Stimulated activated CD8-positive, alpha-beta memory T cell treated with anti-CD3 and anti-CD28 coated beads, Interleukin-4, amount 100 ng/mL, for 1 hour (primary cell): ENCODE measurements around the gene CDC25C.
"Not testable (repeated sequence)": the region's sequence is repeated elsewhere in the genome, so short reads cannot be mapped to it uniquely, and the experiment has no call there.

ENCODE experiments used
- DNase-seq, 2 donors: peaks; one replicate each; pipeline ENCODE4 v3.0.0-alpha.2; 2020; ENCODE audit warnings: low read depth in 2 of 2, low spot score in 1 of 2

The CDC25C gene

DNA sequence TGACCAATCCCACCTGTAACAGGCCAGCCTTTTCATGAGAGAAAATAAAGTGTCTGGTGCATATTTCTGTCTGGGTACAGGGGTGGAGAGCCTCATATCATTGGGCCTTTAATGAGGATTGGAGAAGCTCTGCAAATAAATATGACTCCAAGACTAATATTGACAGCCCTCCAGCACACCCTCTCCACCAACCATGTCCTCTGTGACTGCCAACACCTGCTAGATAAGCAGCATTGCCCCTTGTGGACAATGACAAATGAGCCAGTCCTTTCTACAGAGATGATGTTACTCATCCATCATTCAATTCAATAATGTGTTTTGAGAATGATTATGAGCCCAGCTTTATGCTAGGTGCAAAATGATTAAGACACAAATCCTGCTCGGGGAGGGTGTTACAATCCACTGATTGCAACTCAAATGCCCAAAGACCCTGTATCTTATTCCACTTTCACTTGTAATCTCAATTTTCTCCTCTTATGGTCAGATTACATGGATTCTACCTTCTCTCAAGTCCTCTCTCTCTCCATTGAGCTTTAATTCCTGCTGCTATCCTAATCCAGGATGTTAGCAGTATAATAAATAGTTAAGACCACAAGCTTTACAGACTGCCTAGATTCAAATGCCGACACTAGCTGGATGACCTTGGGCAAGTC lies 55.1 kb downstream of the CDC25C start:
- DNase-seq: no peak

DNA sequence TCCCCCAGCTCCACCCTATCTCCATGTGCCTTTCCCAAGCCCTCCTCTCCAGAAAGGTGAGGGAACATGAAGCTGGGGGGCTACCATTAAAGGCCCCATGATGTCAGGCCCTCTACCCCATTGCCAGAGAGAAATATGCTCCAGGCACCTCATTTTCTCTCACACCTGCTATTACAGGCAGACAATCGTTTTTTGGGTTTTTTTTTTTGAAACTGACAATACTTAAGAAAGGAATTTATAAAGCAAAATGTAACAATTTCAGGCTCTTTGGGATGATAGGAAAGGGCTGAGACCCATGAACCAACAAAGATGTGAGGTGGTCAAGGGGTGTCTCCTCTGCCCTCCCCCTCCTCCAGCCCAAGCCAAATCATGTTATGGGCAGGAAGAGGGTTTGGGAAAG lies 55.7 kb downstream of the CDC25C start:
- DNase-seq: no peak

DNA sequence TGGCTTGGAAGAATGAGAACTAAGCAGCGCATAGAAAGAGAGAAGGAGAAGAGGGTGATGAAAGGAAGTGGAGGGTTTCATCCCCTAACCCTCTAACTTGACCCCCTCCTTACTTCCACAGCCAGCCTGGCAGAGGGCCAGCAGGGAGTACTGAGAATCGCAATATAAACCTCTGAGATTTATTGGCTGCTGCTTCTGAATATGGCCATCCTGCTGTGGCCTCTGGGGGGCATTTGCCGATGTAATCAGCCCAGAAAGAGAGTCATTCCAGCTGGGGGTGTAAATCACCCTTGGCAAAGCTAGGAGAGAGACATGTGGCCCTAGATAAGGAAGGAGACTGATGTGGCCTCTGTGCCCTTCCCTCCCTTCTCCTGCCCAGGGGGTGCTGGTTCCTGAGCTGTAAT lies 56.2 kb downstream of the CDC25C start:
- DNase-seq: no peak

GRCh38 chr5:138274189-138274853 lies 57.3 kb downstream of the CDC25C start, which contains the start of gene GFRA3:
Gene GFRA3 (minus strand): TSS chr5:138274621. CDS start chr5:138274424, 197 bp downstream.
- DNase-seq: no peak

GRCh38 chr5:138273834-138274188 lies 57.8 kb downstream of the CDC25C start:
- DNase-seq: no peak

- DNase-seq: no peak
These were observed 58.9 kb downstream of the CDC25C start for GRCh38 chr5:138272681-138273080.

DNA sequence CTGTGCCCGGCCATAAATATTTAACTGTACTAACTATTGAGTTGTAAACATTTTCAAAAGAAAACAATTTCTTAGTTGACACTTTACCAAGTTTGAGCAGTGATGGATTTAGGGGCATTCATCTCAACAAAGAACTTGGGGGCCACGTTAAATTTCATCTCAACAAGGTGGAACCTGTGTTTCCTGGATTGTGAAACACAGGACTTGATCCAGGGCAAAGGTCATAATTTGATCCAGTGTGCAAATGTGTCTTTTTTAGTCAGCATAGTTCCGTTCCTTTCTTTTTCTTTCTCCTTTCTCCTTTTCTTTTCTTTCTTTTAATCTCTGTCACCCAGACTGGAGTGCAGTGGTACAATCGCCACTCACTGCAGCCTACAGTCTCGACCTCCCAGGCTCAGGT lies 60.3 kb downstream of the CDC25C start:
- DNase-seq: no peak

- DNase-seq: no peak
These were observed 67.4 kb downstream of the CDC25C start for GRCh38 chr5:138264183-138264582.

DNA sequence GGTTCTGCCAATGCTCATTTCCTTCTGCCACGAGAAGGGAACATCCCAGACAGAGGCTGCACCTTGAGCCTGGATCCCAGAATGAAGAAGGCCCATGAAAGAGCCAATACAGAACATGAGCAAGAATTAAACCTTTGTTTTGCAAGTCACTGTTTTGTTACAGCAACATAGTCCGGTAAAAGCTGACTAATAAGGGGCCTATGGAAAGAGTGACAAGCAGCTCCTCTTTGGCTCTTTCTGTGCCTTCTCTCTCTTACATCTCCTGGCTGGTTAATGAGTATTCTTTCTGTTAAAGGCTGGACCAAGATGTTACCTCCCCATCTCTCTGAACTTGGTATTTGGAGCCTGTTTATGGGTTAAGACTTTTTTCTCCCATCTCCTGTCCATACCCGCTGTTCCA lies 68.0 kb downstream of the CDC25C start:
- no peak for DNase-seq

GRCh38 chr5:138258704-138259292 lies 72.8 kb downstream of the CDC25C start:
- no peak for DNase-seq

- DNase-seq: no peak
These were observed 74.0 kb downstream of the CDC25C start for GRCh38 chr5:138257583-138257982.

GRCh38 chr5:138252944-138253343 lies 78.7 kb downstream of the CDC25C start:
- no peak for DNase-seq

DNA sequence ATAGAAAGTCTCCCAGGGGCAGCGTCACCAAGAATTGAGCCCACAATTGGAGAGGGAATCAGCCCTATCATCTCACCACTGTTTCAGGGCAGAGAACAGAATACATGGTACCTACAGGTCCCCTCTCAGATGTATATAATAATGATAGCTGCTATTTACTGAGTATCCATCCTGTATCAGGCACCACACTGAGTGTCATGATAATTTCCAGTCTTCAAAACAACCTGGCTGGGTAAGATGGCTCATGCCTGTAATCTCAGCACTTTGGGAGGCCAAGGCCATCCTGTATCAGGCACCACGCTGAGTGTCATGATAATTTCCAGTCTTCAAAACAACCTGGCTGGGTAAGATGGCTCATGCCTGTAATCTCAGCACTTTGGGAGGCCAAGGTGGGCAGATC lies 83.8 kb downstream of the CDC25C start:
- not testable (repeated sequence) for DNase-seq

DNA sequence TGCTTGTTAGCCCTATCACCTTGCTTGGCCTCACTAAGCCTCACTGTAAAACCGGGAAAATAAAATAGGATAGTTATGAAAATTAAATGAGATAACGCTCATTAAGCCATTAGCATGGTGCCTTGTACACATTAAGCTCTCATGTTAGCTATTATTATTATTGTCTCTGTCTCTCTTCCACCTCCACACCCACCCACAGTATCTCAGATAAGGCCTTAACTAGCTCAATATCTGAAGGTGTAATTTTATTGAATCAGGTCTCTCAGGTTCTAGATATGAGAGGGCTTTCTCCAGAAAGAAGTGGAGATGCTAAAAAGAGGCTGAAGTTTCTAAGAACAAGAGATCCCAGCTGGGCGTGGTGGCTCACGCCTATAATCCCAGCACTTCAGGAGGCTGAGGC lies 84.8 kb downstream of the CDC25C start:
- DNase-seq: no peak

- DNase-seq: no peak
These were observed 85.3 kb downstream of the CDC25C start for GRCh38 chr5:138246334-138246733.

DNA sequence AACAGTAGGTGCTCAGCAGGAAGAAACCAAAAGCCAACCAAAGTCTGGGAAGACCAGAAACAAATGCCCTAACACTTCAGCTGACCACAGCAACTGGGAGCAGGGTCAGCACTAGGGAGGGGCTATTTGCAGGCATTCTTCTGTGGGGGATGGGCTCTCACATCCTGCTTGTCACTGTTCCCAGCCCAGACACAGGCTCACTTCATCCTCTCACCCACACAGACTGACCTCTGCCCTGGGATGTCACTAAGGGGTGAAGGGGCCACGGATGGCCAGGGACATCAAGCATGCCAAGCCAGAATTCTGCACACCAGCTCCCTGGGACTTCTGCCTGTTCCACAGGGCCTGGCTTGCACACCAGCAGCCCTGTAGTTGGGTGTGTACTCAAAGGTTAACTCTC lies 85.9 kb downstream of the CDC25C start:
- DNase-seq: no peak

GRCh38 chr5:138243794-138244193 lies 87.8 kb downstream of the CDC25C start:
- no peak for DNase-seq

DNA sequence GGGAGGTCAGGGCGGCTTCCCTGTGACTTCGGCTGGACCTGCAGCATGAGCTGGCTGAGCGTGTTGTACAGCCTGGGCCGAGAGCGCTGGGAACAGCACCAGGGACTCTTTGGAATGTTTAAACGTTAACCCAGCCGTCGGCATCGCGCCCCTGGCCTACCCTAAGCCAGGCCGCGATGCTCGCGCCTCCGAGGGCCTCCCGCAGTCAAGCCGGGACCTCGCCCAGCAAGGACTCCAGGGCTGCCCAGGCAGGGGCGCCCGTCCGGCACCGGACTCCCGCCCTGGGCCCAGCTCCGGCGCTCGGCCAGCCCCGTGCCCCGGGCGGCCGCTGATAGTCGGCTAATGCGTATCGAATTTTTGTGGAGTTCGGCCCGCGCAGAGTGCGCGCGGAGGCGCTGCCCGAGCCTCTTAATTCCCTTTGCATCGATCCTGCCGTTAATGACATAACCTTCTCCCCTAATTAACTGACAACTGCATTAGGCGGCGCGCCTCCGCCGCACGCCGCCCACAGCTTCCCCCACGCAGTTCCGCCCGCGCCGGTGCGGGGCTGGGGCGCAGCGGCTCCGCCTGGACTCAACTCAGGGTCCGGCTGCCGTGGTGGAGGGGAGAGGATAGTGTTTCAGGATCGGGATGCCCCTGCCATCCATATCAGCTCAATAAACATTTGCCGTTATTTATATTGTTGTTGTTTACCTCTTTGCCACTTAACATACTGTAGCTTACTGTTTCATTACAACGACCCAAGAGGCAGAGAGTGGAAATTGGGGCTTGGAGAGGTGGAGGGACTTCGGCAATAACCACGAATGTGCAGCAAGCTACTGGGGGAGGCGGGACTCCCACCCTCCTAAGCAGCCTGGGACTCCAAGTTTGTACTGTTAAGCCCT lies 89.7 kb downstream of the CDC25C start:
- DNase-seq: no peak

- no peak for DNase-seq
These were observed 90.8 kb downstream of the CDC25C start for GRCh38 chr5:138240650-138241385.

DNA sequence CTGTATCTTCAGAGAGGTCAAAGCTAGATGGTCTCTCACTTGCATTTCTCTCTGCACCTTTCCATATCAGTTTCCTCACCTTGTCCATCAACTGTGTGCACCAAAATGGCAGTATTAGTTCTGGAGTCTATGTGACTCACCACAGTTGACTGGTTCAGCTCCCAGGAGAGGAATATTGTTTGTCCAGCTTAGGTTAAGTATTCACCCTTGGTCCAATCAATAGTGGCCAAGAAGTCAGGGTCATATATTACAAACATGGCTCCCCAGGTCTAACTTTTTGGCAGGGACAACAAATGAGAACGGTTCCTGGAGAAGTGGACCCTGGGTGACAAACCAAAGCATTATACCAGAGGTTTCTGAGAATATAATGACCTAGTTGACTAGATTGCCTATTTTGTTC lies 93.6 kb downstream of the CDC25C start:
- no peak for DNase-seq
